GM19240 (cell line): ENCODE data around the gene TMEM18.

Experiments
- DNase-seq: peaks from one replicate; pipeline ENCODE4 v3.0.0; 2011; ENCODE audit warnings: low spot score; ENCODE audit not compliant: insufficient read length

The TMEM18 gene

DNA sequence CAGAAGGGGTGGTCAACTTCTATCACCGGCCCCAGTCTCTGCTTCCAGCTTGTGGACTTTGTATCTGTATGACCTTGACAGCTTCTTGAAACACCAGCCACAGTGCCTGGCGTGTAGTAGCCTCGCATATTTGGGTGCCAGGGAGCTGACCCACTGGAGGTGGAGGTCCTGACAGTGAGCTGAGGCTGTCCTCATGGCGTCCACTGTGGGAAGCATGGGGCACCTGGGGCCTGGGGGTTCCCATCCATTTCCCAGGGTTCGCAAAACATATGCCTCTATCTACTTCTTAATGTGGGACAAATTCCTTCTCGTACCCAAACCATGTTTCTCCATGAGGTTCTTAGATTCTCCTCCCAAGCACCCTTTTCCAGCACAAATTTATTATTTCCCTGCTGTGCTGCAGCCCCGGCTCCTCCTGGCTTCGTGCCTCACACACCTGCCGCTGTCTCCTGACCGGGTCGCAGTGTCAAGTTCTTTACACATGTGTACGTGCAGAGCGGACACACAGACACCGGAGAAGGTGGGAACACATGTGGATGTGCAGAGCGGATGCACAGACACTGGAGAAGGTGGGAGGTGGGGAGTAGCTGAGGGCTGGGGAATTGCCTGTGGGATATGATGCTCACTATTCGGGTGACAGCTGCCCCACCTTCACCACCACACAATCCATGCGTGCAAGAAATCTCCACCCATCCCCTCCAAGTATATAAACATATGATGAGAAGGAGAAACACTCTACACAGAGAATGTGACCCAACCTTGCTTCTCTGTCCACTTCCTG, 23.4 kb downstream of the TMEM18 start:
- no peak for DNase-seq

DNA sequence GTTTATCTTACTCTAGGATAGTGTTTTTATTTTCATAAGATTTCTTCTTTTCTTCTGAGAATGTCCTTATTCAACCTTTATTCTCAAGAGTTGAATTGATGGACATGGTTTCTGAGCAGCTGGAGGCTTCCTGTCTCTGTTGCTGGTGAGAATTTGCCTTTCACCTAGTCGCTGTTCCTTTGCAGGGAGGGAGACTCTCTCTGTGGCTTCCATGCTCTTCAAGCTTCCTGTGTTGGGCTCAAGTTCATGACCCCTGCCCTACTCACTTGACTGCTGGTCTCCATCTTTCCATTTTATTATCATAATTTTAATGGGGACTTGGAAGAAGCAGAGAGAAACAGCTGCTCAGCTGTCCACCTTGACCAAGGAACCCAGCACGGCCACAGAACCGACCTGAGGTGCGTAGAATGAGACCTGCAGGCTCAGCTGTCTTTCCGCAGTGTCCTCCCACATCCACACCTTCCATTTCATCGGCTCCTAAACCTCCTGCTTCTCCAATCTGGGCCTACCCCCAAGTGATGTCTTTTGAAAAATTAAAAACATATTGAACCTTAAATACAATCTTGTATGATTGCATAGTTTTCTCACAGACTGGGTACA, 24.2 kb downstream of the TMEM18 start:
- no peak for DNase-seq

DNA sequence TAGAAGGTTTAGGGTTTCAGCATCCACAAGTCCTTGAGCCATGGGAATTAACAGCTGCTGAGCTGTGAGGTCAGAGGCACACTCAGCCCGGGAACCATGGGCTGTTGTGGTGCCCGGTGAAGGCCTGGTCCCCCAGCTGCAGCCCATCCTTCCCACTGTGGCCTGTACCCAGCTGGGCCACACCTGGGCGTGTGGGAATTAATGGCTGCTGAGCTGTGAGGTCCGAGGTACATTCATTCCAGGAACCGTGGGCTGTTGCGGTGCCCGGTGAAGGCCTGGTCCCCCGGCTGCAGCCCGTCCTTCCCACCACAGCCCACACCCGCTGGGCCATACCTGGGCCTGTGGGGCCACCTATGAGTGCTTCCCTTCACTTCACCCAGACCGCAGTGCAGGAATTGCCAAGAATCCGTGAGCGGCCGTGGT, 25.2 kb downstream of the TMEM18 start:
- no peak for DNase-seq

DNA sequence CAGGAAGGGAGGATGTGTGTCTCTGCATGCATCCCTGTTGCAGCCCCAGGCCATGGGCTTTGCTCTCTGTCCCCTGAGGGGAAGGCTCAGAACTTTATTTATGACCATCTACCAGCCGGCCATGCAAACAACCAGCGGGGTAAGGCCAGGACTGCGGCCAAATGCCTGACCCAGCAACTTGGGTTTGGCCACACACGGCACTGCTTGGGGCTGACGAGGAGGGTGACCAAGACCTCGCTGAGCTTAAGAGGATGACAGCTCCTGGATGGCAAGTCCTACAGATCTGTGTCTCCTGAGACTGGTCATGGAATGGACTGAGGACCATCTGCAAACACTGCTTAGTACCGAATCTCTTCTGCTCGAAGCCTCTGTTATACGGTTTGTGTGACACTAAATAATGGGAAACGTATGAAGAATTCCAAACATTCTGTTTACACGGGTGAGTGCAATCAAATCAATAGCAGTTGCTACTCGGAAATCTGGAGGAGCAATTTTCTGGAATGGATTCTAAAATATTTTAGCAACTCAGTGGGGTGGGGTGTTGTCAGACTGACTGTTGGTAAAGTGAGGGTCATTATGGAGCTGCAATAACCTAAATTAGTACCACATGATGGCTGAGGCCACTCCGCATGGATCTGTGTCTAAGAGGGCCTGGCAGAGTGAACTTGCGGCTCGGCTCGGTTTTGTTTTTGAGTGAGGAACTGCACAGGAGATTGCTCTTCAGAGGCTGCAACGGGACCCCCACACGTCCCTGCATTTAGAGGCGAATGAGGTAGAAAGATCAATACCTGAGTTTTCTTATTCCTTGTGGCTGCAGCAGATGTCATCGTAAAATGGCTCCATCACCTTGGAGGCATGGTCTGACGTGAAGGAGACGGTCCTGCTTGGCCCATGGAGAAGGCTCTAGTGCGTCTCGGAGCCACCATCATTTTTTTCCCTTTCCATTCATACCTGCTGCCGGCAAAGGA, 26.6 kb downstream of the TMEM18 start:
- DNase-seq: no peak

DNA sequence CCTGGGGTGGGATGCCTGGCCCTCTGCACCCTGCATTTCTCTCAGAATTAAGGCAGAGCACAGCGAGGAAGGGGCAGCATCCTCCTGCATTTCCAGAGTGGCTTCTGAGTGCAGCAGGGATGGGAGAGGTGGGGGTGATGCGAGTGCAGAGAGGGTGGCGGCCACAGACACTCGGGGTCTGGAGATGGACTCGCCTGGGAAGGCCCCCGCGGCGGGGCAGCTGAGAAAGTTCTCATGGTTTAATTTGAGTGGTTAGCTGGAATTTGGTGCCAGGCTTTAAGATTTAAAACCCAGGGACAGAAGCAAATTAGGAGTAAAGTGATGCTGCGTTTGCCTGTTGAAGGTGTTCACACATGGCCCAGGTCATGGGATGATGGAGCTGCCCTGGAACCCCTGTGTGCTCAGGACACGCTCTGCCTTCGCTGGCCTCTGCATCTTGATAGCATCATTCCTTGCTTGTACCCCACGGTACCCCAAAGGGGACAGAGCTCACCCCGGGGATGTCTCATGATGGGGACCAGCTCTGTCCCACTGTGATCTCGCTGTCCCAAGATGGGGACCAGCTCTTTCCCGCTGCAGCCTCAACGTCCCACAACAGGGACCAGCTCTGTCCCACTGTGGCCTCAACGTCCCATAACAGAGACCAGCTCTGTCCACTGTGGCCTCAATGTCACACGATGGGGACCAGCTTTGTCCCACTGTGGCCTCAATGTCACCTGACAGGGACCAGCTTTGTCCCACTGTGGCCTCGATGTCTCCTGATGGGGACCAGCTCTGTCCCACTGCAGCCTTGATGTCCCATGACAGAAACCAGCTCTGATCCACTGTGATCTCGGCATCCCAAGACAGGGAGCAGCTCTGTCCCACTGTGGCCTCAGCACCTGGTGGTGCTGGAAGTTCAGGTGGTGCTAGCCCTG, 27.5 kb downstream of the TMEM18 start:
- DNase-seq: no peak

DNA sequence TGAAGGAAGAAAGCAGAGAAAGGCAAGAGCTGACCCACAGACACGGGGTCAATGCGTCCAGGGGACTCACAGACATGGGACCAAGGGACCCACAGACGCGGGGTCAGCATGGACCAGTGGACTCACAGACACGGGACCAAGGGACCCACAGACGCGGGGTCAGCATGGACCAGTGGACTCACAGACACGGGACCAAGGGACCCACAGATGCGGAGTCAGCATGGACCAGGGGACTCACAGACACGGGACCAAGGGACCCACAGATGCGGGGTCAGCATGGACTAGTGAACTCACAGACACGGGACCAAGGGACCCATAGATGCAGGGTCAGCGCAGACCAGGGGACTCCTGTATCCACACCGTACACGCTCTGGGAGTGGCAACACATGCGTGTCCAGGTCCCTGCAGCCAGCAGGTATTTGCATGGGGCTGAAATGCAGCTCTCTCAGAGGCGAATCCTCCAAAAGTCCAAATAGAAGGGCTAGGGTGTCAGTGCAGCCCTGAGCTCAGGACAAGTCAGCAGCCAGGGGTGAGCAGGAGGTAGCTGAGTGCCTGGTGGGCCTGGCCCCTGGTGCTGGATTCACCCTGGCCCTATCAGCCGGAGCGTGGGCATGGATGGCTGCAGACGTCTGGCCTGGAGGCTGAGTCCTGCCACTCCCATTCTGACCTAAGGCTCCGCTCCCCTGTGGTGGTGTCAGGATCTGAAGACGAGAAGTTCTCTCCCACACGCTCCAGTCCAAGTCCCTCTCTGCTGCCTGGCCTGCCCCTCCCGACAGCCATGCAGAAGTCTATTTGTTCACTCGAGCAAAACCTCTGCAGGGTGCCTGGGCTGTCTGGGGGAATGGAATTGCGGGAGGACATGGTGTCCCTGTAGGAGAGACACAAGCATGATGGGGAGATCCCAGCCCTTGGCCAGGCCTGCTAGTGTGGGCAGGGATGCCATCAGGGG, 28.5 kb downstream of the TMEM18 start:
- no peak for DNase-seq

DNA sequence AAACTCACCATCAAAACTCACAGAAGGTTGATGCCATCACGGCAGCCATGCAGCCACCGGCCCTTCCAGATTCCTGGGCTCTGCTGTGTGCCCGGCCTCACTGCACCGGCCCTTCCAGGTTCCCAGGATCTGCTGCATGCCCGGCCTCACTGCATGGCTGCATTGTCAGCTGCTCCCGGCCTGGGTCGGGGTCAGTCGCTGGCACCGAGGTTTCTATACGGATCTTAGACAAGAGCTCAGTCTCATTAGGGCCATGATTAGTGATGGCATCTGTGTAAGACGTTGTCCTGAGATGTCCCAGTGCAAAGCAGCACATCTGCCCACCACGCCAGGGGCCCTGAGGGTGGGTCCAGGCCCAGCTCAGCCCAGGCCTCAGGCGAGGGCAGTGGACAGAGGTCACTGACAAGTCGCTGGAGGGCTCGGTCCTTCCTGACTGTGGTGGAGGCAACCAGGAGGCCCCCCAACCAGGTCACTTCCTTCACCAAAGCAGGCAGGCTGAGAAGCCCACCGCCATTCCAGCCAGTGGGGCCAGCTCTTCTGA, 29.4 kb downstream of the TMEM18 start:
- no peak for DNase-seq

DNA sequence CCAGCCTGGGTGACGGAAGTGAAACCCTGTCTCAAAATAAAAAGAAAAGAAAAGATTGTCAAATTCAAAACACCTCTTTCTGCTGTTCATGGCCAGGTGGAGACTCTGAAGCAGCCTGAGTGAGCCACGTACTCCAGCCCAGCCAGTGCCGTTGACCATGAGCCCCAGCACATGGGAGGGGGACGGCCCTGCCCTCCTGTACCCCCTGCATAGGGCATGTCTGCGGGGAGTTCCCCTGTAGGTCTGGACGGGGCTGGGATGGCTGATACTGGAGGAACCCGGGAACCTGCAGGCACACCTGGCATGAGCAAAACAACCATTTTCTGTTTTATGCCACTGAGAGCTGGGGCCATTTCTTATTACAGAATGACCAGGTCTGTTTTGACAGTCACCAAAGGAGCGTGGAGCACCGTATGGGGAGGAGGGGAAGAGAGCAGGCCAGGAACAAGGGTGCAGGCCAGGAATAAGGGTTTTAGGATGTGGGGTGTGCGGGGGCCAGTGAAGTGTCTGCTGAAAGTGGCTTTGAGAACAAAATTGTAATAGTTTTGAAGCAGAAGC, 30.1 kb downstream of the TMEM18 start:
- DNase-seq: no peak

DNA sequence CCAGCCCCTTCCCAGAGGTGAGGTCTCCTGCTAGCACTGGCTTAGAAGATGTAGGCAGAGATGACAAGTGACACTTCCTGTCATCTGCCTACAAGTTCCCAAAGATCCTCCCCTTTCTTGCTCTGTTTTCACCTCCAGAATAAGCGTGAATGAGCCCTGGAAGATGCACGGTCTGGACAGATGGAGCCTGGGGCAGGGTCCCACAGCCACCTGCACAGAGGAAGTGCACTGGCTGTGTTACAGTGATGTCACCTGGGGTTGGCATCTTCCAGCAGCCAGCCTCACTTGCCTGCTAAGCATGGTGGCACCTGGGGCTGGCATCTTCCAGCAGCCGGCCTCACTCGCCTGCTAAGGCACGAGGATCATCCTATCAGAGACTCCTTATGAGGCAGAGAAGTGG, 32.3 kb downstream of the TMEM18 start:
- DNase-seq: no peak

DNA sequence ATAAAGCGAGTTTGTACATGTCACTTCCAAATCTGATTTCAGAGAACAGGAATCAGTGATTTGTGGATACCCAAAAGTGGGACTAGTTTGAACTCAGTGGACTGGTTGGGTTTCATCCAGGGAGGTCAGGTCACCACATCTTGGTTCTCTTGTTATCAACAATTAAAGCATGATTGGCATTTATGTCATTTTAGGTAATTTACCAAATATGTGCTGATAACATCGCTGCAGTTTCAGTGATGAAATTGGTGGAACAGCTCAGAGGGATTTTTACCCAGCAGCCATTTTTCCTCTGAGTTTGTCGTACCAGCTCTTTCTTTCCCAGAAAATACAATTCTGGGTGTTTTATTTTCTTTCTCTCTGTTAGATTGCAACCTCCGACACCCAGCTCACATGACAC, 33.4 kb downstream of the TMEM18 start:
- DNase-seq: no peak

DNA sequence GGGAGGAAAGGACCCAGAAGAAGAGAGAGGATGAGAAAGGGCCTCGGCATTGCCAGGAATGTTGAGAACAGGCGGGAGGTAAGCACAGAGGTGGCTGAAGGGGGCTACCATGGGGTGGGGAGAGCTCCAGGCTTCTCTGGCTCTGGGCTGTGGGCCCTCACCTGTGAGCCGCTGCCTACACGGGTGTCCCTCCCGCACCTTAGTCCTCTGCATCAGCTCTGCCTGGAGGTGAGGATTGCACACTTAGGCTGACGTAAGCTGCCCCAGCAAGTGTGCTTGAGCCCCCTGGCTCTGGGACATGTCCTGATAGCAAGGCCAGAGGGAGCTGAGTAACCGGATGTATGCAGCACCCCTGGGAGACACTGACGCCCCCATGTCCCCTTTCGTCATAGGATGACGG, 33.9 kb downstream of the TMEM18 start:
- DNase-seq: no peak

DNA sequence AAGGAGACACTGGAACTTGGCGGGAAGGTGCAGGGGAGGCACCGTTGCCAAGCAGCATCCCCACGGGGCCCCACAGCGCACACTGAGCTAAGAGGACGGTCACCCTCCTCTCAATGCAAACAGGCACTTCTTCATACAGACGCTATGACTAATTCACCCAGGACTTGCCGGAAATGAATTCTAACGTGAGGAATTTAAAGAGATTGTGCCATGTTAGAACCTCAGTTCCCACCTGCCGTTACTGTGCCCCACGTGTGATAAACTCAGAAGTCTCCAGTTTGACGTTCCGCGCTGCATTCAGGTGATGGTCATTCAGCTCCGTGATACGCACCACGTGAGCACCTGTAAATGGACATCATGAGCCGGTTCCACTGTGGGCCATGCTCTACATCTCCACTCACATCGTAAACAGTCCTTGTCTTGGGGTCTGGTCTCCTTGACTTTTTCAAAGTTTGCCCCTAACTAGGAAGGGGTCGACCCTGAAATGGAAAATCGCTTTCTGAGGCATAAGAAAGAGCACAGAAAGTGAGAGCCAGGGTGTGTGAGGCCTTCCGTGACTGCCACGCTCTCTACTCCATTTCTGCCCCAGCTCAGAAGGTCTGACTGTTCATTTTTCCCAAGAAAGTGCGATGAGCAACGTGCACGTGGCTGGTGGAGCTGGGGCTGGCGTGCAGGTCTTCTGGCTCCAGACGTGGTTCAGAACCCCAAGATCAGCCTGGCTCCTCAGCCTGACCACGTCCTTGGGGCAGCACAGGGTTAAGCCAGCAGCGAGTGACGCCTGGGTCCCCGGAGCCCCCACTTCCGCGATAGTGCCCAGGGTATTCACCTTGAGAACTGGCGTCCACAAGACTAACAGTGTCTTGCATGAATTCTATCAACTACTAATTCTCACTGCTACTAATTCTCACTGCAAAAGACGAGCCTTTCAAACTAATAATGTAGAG, 35.1 kb downstream of the TMEM18 start:
- DNase-seq: no peak

DNA sequence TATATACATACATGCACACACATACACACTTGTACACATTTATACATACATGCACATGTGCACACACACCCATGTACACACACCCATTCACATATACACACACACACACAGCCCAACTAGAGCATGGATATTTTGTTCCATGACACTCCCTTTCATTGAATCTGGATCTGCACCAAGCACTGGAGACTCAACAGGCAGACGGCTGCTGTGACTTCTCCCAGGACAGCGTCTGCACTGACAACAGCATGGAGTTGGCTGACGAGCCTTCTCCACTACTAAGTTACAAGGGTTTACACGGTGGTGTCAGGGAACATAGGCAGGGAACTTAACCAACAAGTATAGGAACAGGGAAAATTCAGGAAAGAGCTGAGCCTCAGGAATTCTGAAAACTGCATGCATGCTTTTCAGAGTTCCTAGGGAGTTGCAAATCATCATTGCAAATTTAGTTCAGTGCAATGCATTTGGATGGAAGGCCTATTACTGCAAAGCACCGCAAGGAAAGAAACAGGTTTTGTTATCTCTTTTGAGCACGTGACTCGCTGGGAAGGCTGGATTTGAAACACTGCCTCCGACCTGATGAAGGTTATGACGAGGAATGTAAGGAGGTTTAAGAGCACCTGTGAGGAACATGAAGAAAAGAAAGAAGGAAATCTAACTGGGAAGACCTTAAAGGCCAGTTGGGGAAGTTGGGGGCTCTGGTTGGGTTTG, 35.9 kb downstream of the TMEM18 start:
- no peak for DNase-seq

DNA sequence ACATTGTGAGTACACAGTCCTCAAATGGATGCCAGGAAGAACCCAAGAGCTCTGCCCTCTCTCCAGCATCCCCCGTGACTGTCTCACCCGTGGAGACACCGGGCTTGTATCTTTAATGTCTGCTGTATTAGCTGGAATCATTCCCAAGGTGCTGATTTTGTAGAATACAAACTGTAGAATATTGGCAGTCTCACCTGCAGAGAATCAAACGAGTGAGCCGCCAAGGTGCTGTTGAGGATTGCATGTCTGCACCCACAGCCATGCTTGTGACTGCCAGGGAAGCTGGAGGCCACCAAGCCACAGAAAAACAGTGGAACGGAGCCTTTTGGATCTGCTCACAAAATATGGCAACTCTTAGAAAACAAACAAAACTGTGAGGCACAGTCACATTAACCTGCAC, 37.5 kb downstream of the TMEM18 start:
- DNase-seq: no peak

DNA sequence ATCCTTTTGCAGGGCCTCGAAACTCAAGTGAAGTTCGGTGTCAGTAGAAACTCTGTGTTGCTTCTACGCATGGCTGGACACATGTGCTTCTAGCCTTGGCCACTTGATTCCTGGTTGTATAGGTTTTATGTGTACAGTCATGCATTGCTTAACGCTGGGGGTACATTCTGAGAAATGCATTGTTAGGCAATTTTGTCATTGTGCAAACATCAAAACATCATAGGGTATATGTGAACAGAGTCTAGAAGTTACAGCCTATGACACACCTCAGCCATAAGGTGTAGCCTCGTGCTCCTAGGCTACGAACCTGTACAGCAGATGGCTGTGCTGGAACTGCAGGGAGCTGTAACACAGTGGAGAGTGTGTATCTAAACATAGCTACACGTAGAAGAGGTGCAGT, 39.4 kb downstream of the TMEM18 start:
- no peak for DNase-seq

DNA sequence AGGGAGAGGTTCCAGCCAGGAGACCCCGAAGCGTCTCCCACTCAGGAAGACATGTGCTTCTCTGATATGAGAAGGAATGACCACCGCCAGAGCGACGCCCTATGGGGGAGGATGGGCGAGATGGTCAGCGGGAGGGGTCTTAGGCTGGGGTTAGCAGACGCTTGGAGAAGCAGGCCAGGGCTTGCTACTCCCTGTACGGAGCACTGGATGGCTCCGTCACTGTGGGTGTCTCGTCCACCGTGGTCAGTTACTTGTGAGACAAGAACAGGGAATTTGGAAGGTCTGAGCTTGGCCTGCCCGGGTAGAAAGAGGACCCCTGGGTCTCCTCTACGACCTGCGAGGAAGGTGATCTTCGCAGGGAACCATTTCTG, 39.8 kb downstream of the TMEM18 start:
- no peak for DNase-seq

DNA sequence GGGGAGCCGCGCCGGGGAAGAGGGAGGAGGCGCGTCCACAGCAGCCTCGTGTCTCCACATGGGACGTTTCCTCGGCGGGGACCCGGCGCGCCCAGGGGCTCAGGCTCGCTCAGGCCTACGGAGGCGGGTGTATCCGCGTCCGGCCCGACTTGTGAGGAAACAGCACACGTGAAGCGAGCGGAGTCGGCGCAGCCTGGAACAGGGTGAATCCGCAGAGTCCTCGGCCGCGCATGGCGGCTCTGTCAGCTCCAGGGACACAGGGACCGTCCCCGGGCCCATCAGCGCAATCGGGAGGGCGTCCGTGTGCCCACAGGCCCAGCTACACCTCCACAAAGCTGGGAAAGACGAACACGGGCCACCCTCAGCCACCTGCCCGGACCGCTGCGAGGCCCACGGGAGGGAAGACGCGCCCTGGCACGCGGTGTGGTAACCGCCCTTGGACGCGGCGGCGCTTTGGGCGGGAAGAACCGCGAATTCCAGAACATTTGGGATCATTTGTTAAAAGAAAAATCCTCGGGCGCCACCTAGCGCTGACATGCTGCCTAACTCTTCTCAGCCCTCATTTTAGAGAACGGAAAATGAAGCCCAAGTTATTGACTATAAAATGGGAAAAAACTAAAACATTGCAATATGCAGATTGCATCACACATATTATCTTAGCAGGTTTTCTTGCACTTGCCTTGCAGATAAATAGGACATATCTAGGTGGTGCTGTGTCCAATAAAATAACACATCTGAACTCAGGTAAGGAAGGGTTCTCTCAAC, 40.4 kb downstream of the TMEM18 start:
- DNase-seq: peak; percentile 21
